Loucy (cell line): ENCODE measurements around the gene OTOR.

Experiments used
- CTCF ChIP-seq: fragments of 200-600 bp; sonication (generic); conservative IDR thresholded peaks from 2 replicates; pipeline ENCODE4 v1.5.1; 2014; ENCODE audit warnings: mild to moderate bottlenecking, antibody characterized with exemption, low read length
- EZH2phosphoT487 ChIP-seq: fragments of 200-600 bp; IDR thresholded peaks from 2 replicates; pipeline ENCODE4 v1.6.1; 2018; ENCODE audit warnings: antibody characterized with exemption, mild to moderate bottlenecking, moderate library complexity, borderline replicate concordance

- no peak for TF ChIP-seq CTCF
- no peak for TF ChIP-seq EZH2phosphoT487
Observed at GRCh38 chr20:16778159-16778558, 30.0 kb downstream of the OTOR start.
